SU-DHL-6 (cell line): ENCODE measurements around the gene KLK13.

Source experiments
- EZH2phosphoT487 ChIP-seq: fragments of 200-600 bp; sonication (generic), shearing (Covaris generic); conservative IDR thresholded peaks from 2 replicates; pipeline ENCODE4 v1.6.1; 2018; ENCODE audit warnings: mild to moderate bottlenecking, antibody characterized with exemption, low read length, moderate library complexity, mixed read lengths
- TF ChIP-seq, protein P1 (sequence below): fragments of 200-600 bp; sonication (generic); IDR thresholded peaks from one replicate; pipeline ENCODE4 v1.5.1; 2017; ENCODE audit warnings: antibody characterized with exemption, mild to moderate bottlenecking, low read length, moderate library complexity; ENCODE audit not compliant: insufficient read depth, poor library complexity, severe bottlenecking

- TF ChIP-seq, protein P1, sequence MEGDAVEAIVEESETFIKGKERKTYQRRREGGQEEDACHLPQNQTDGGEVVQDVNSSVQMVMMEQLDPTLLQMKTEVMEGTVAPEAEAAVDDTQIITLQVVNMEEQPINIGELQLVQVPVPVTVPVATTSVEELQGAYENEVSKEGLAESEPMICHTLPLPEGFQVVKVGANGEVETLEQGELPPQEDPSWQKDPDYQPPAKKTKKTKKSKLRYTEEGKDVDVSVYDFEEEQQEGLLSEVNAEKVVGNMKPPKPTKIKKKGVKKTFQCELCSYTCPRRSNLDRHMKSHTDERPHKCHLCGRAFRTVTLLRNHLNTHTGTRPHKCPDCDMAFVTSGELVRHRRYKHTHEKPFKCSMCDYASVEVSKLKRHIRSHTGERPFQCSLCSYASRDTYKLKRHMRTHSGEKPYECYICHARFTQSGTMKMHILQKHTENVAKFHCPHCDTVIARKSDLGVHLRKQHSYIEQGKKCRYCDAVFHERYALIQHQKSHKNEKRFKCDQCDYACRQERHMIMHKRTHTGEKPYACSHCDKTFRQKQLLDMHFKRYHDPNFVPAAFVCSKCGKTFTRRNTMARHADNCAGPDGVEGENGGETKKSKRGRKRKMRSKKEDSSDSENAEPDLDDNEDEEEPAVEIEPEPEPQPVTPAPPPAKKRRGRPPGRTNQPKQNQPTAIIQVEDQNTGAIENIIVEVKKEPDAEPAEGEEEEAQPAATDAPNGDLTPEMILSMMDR = no peak
- no peak for TF ChIP-seq EZH2phosphoT487
Measured at GRCh38 chr19:51100601-51101000, 35.7 kb upstream of the KLK13 start.
